K562 (cell line): ENCODE measurements around the gene SREBF1. TPM values are rescaled to one million over a fixed set of nuclear protein-coding genes. Genes with fewer than 3 reads are reported as not detected.
A peak's percentile ranks its signal among the peaks of the same experiment; 100 is the strongest.

Source experiments
- BRF1 ChIP-seq: IDR thresholded peaks from 3 replicates; pipeline ENCODE4 v1.6.1; 2011; ENCODE audit warnings: borderline replicate concordance, mild to moderate bottlenecking; ENCODE audit not compliant: insufficient read length; ENCODE audit errors: extremely low read depth
- CBFA2T2 ChIP-seq: fragments of 450-650 bp; conservative IDR thresholded peaks from 2 replicates; pipeline ENCODE4 v1.6.1; 2017; ENCODE audit warnings: mild to moderate bottlenecking
- CCNT2 ChIP-seq: IDR thresholded peaks from 2 replicates; pipeline ENCODE4 v1.6.1; 2011; ENCODE audit warnings: borderline replicate concordance, low read depth, mild to moderate bottlenecking, moderate library complexity, mixed read lengths, low read length; ENCODE audit not compliant: insufficient read length; ENCODE audit errors: extremely low read depth
- ETV5 ChIP-seq: sonication (generic); formaldehyde crosslinking; IDR thresholded peaks from 2 replicates; pipeline ENCODE4 v1.4.0; 2020; ENCODE audit warnings: low read depth, mild to moderate bottlenecking, missing genetic modification reagents
- HSF4 ChIP-seq: fragments of 250-450 bp; sonication (Bioruptor Pico); IDR thresholded peaks from 2 replicates; pipeline ENCODE4 v2.1.2; 2022; ENCODE audit warnings: mild to moderate bottlenecking, moderate library complexity, borderline replicate concordance
- KLF6 ChIP-seq: fragments of 250-450 bp; sonication (Bioruptor Pico); IDR thresholded peaks from 2 replicates; pipeline ENCODE4 v1.4.0; 2020; ENCODE audit warnings: mild to moderate bottlenecking, moderate library complexity, borderline replicate concordance
- MAZ ChIP-seq, 2 experiments: fragments of 450-650 bp in 1 of 2; sonication (generic) in 1 of 2; formaldehyde crosslinking; IDR thresholded peaks in 1 of 2; conservative IDR thresholded peaks in 1 of 2; 2 replicates each; pipeline versions ENCODE4 v1.4.0 to v1.5.0; 2020; ENCODE audit warnings: mild to moderate bottlenecking in 1 of 2, missing genetic modification reagents in 1 of 2
- NFE2 ChIP-seq: IDR thresholded peaks from 2 replicates; pipeline ENCODE4 v1.6.1; 2014; ENCODE audit warnings: antibody characterized with exemption, low read depth
- PHB2 ChIP-seq: fragments of 450-650 bp; IDR thresholded peaks from 2 replicates; pipeline ENCODE4 v1.6.1; 2017; ENCODE audit warnings: low read depth
- PHF8 ChIP-seq: fragments of 200-600 bp; sonication (generic); IDR thresholded peaks from 2 replicates; pipeline ENCODE4 v1.6.1; 2012; ENCODE audit warnings: mixed run types, mild to moderate bottlenecking, inconsistent platforms, low read length, moderate library complexity, borderline replicate concordance
- RFX5 ChIP-seq: IDR thresholded peaks from 2 replicates; pipeline ENCODE4 v1.6.1; 2011; ENCODE audit warnings: low read depth, mild to moderate bottlenecking, improper control_type of control experiment, low read length
- SMAD4 ChIP-seq: fragments of 250-450 bp; sonication (Bioruptor Pico); conservative IDR thresholded peaks from 2 replicates; pipeline ENCODE4 v1.8.0; 2021; ENCODE audit warnings: inconsistent platforms, mild to moderate bottlenecking, moderate library complexity
- ZNF197 ChIP-seq: fragments of 200-800 bp; sonication (Bioruptor generic); IDR thresholded peaks from 2 replicates; pipeline ENCODE4 v1.6.1; 2016; ENCODE audit warnings: low read depth, missing genetic modification characterization, missing compliant biosample characterization
- ZNF583 ChIP-seq: fragments of 250-450 bp; sonication (Bioruptor Pico); IDR thresholded peaks from 2 replicates; pipeline ENCODE4 v1.4.0; 2020
- ZNF76 ChIP-seq: fragments of 250-450 bp; sonication (Bioruptor Pico); IDR thresholded peaks from 2 replicates; pipeline ENCODE4 v1.4.0; 2020; ENCODE audit warnings: mild to moderate bottlenecking, moderate library complexity, borderline replicate concordance
- polyA plus RNA-seq, 8 experiments: library from polyadenylated mRNA; depleted of rRNA in 4 of 8; stranded (reverse) in 5 of 8; unstranded in 3 of 8; fragments of >200 nt; fragmentation: Nextera tagmentation in 2 of 8; fragmentation: Illumina TruSeq in 1 of 8; extraction: Ambion mirVana in 2 of 8; extraction: Trizol in 1 of 8; gene quantifications; 2 replicates each; pipeline versions ENCODE4 v1.2.1 to v1.2.3, GENCODE V29; 2011 to 2014; ENCODE audit warnings: inconsistent platforms in 1 of 8, missing spikeins in 1 of 8
- total RNA-seq, 7 experiments: library from RNA; depleted of rRNA in 6 of 7; stranded (reverse); fragments of >200 nt in 6 of 7; fragmentation: Illumina TruSeq in 2 of 7; extraction: Trizol in 2 of 7; gene quantifications; 2 replicates each; pipeline versions ENCODE4 v1.2.1 to v1.2.3, GENCODE V29; 2011 to 2021; ENCODE audit warnings: low replicate concordance in 1 of 7
- TF ChIP-seq, protein P1 (sequence below): fragments of 250-450 bp; sonication (Bioruptor Pico); IDR thresholded peaks from 2 replicates; pipeline ENCODE4 v1.8.0; 2021; ENCODE audit warnings: moderate library complexity, mild to moderate bottlenecking, inconsistent platforms
- TF ChIP-seq, protein P2 (sequence below): fragments of 200-800 bp; sonication (Bioruptor generic); IDR thresholded peaks from 2 replicates; pipeline ENCODE4 v1.6.1; 2017; ENCODE audit warnings: missing genetic modification characterization, missing compliant biosample characterization
- TF ChIP-seq, protein P3 (sequence below): fragments of 250-450 bp; sonication (Bioruptor Pico); IDR thresholded peaks from 2 replicates; pipeline ENCODE4 v1.4.0; 2020; ENCODE audit warnings: mild to moderate bottlenecking, moderate library complexity
- TF ChIP-seq, protein P4 (sequence below): fragments of 450-650 bp; formaldehyde crosslinking; IDR thresholded peaks from 2 replicates; pipeline ENCODE4 v1.4.0; 2020; ENCODE audit warnings: mild to moderate bottlenecking, moderate library complexity

The SREBF1 gene
- total and polyA plus RNA-seq, 9 of the 15 experiments (the other 6 are each of a cell fraction or from before 2014, with no cell fraction given), result 1.6 to 169 (median 69.4) TPM

DNA sequence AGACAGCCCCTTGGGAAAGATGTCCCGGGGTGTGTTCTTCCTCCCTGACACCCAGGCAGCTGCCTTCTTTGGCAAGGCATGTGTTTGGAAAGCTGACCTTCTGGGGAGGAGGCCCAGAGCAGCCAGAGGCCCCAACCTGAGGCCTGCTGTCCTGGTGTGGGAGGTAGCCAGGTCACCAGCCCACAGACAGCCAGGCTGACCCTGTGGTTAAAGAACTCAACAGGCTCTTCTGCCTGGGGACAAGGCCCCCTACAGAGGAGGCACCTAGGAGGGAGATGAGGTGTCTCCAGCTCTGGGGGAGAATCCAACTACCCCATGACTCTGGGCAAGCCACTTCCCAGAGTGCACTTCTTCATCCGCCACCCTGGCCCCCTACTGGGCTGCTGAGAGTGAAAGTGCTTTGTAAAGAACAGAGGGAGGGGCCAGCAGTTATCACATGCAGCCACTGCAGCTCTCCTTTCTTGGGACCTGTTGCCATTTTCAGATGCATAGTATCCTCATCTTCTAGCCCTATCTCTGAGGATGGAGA lies 13.1 kb upstream of the SREBF1 start (continued):
- TF ChIP-seq, protein P1, sequence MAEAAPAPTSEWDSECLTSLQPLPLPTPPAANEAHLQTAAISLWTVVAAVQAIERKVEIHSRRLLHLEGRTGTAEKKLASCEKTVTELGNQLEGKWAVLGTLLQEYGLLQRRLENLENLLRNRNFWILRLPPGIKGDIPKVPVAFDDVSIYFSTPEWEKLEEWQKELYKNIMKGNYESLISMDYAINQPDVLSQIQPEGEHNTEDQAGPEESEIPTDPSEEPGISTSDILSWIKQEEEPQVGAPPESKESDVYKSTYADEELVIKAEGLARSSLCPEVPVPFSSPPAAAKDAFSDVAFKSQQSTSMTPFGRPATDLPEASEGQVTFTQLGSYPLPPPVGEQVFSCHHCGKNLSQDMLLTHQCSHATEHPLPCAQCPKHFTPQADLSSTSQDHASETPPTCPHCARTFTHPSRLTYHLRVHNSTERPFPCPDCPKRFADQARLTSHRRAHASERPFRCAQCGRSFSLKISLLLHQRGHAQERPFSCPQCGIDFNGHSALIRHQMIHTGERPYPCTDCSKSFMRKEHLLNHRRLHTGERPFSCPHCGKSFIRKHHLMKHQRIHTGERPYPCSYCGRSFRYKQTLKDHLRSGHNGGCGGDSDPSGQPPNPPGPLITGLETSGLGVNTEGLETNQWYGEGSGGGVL (CRISPR knock-in tag), result no peak
- TF ChIP-seq PHF8 (peak; percentile 42; the same call in 1 of the 2 replicates), CBFA2T2 (peak; percentile 25; the same call in 1 of the 2 replicates), ZNF76 (CRISPR knock-in tag) (peak; percentile 95), NFE2 (0 out of 2 replicates have a peak, but pooled peaks have one; percentile 8), BRF1 (no peak), ZNF583 (peak; percentile 96), RFX5 (no peak), KLF6 (CRISPR knock-in tag) (peak; percentile 88; the same call in 1 of the 2 replicates), CCNT2 (no peak), ZNF197 (CRISPR knock-in tag) (0 out of 2 replicates have a peak, but pooled peaks have one; percentile 62), HSF4 (CRISPR knock-in tag) (peak; percentile 80; the same call in 1 of the 2 replicates), MAZ (CRISPR knock-in tag; conservative IDR thresholded peaks at IDR 0.05 in 1 of 2, IDR thresholded peaks at IDR 0.05 in 1 of 2) (peak; percentile 90 to 92), PHB2 (no peak), ETV5 (CRISPR knock-in tag) (0 out of 2 replicates have a peak, but pooled peaks have one; percentile 33), SMAD4 (CRISPR knock-in tag) (peak; percentile 95)
- TF ChIP-seq, protein P2, sequence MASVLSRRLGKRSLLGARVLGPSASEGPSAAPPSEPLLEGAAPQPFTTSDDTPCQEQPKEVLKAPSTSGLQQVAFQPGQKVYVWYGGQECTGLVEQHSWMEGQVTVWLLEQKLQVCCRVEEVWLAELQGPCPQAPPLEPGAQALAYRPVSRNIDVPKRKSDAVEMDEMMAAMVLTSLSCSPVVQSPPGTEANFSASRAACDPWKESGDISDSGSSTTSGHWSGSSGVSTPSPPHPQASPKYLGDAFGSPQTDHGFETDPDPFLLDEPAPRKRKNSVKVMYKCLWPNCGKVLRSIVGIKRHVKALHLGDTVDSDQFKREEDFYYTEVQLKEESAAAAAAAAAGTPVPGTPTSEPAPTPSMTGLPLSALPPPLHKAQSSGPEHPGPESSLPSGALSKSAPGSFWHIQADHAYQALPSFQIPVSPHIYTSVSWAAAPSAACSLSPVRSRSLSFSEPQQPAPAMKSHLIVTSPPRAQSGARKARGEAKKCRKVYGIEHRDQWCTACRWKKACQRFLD (CRISPR knock-in tag), result peak; percentile 93
- TF ChIP-seq, protein P3, sequence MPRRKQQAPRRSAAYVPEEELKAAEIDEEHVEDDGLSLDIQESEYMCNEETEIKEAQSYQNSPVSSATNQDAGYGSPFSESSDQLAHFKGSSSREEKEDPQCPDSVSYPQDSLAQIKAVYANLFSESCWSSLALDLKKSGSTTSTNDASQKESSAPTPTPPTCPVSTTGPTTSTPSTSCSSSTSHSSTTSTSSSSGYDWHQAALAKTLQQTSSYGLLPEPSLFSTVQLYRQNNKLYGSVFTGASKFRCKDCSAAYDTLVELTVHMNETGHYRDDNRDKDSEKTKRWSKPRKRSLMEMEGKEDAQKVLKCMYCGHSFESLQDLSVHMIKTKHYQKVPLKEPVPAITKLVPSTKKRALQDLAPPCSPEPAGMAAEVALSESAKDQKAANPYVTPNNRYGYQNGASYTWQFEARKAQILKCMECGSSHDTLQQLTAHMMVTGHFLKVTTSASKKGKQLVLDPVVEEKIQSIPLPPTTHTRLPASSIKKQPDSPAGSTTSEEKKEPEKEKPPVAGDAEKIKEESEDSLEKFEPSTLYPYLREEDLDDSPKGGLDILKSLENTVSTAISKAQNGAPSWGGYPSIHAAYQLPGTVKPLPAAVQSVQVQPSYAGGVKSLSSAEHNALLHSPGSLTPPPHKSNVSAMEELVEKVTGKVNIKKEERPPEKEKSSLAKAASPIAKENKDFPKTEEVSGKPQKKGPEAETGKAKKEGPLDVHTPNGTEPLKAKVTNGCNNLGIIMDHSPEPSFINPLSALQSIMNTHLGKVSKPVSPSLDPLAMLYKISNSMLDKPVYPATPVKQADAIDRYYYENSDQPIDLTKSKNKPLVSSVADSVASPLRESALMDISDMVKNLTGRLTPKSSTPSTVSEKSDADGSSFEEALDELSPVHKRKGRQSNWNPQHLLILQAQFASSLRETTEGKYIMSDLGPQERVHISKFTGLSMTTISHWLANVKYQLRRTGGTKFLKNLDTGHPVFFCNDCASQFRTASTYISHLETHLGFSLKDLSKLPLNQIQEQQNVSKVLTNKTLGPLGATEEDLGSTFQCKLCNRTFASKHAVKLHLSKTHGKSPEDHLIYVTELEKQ, result peak; percentile 71
- TF ChIP-seq, protein P4, sequence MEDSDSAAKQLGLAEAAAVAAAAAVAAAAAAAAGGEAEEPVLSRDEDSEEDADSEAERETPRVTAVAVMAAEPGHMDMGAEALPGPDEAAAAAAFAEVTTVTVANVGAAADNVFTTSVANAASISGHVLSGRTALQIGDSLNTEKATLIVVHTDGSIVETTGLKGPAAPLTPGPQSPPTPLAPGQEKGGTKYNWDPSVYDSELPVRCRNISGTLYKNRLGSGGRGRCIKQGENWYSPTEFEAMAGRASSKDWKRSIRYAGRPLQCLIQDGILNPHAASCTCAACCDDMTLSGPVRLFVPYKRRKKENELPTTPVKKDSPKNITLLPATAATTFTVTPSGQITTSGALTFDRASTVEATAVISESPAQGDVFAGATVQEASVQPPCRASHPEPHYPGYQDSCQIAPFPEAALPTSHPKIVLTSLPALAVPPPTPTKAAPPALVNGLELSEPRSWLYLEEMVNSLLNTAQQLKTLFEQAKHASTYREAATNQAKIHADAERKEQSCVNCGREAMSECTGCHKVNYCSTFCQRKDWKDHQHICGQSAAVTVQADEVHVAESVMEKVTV (CRISPR knock-in tag), result 0 out of 2 replicates have a peak, but pooled peaks have one; percentile 21
